GM21367 (cell line): Measurements from ENCODE around the gene TEX10.
"Not testable (repeated sequence)": the region's sequence is repeated elsewhere in the genome, so short reads cannot be mapped to it uniquely, and the experiment has no call there.

Experiments used
- ATAC-seq: cut with Tn5 transposase; IDR thresholded peaks from one replicate; pipeline ENCODE4 v1.9.1; 2021; ENCODE audit not compliant: unreplicated experiment

Gene TEX10

GRCh38 chr9:100350188-100350587, 2.6 kb downstream of the TEX10 start:
- ATAC-seq = no peak

- no peak for ATAC-seq
Measured at GRCh38 chr9:100346836-100347235, 5.9 kb downstream of the TEX10 start.

GRCh38 chr9:100341889-100342288, 10.9 kb downstream of the TEX10 start:
- no peak for ATAC-seq

- no peak for ATAC-seq
Measured at GRCh38 chr9:100340224-100340623, 12.5 kb downstream of the TEX10 start.

- ATAC-seq = not testable (repeated sequence)
Measured at GRCh38 chr9:100338736-100339135, 14.0 kb downstream of the TEX10 start.

GRCh38 chr9:100324594-100325200, 28.0 kb downstream of the TEX10 start:
- no peak for ATAC-seq

GRCh38 chr9:100322954-100323536, 29.7 kb downstream of the TEX10 start:
- ATAC-seq = no peak

- no peak for ATAC-seq
Measured at GRCh38 chr9:100317706-100318105, 35.0 kb downstream of the TEX10 start.

GRCh38 chr9:100315561-100315960, 37.2 kb downstream of the TEX10 start:
- ATAC-seq = no peak

- ATAC-seq = no peak
Measured at GRCh38 chr9:100309992-100310391, 42.8 kb downstream of the TEX10 start.

- ATAC-seq = no peak
Measured at GRCh38 chr9:100308965-100309564, 43.7 kb downstream of the TEX10 start.

GRCh38 chr9:100307080-100307479, 45.7 kb downstream of the TEX10 start:
- ATAC-seq = no peak

- no peak for ATAC-seq
Measured at GRCh38 chr9:100306283-100306682, 46.5 kb downstream of the TEX10 start.

GRCh38 chr9:100303747-100304146, 49.0 kb downstream of the TEX10 start:
- ATAC-seq = no peak

- no peak for ATAC-seq
Measured at GRCh38 chr9:100298378-100298777, 54.4 kb downstream of the TEX10 start.

- no peak for ATAC-seq
Measured at GRCh38 chr9:100296407-100296806, 56.3 kb downstream of the TEX10 start.

GRCh38 chr9:100295240-100295639, 57.5 kb downstream of the TEX10 start:
- ATAC-seq = no peak

GRCh38 chr9:100294806-100295205, 57.9 kb downstream of the TEX10 start:
- no peak for ATAC-seq

GRCh38 chr9:100294341-100294740, 58.4 kb downstream of the TEX10 start:
- no peak for ATAC-seq

- ATAC-seq = no peak
Measured at GRCh38 chr9:100292414-100292813, 60.3 kb downstream of the TEX10 start.

- no peak for ATAC-seq
Measured at GRCh38 chr9:100290714-100291113, 62.0 kb downstream of the TEX10 start.

GRCh38 chr9:100287186-100287585, 65.6 kb downstream of the TEX10 start:
- no peak for ATAC-seq

- no peak for ATAC-seq
Measured at GRCh38 chr9:100286257-100286656, 66.5 kb downstream of the TEX10 start.
